PC-9 (cell line): ENCODE data around the gene CCDC89.

Source experiments
- CTCF ChIP-seq: fragments of 200-600 bp; sonication (generic); conservative IDR thresholded peaks from 2 replicates; pipeline ENCODE4 v1.6.1; 2017; ENCODE audit warnings: mixed run types, antibody characterized with exemption, mild to moderate bottlenecking, moderate library complexity
- EZH2 ChIP-seq: fragments of 200-600 bp; sonication (generic); IDR thresholded peaks from 2 replicates; pipeline ENCODE4 v1.8.0; 2017; ENCODE audit warnings: antibody characterized with exemption, low read depth

GRCh38 chr11:85694385-85694980, 8.5 kb upstream of the CCDC89 start:
- TF ChIP-seq CTCF (peak; percentile 82), EZH2 (no peak)
